HG03064 (cell line): ENCODE results near the gene ERFL.
"Not testable (repeated sequence)": the region's sequence is repeated elsewhere in the genome, so short reads cannot be mapped to it uniquely, and the experiment has no call there.

ENCODE experiments used
- ATAC-seq: cut with Tn5 transposase; IDR thresholded peaks from one replicate; pipeline ENCODE4 v1.9.1; 2021; ENCODE audit warnings: low read depth; ENCODE audit not compliant: unreplicated experiment

ERFL gene

GRCh38 chr19:41879670-41880328 lies 48.5 kb downstream of the ERFL start:
- no peak for ATAC-seq

- ATAC-seq = no peak
These were observed 49.2 kb downstream of the ERFL start for GRCh38 chr19:41879080-41879479.

GRCh38 chr19:41877916-41878905 lies 50.0 kb downstream of the ERFL start:
- no peak for ATAC-seq

- peak; percentile 52 for ATAC-seq
These were observed 51.1 kb downstream of the ERFL start, which contains the start of gene CD79A for GRCh38 chr19:41876847-41877832. Gene CD79A (plus strand): TSS chr19:41877279. CDS start chr19:41877305, 26 bp downstream.

GRCh38 chr19:41875973-41876372 lies 52.3 kb downstream of the ERFL start:
- not testable (repeated sequence) for ATAC-seq

GRCh38 chr19:41872775-41873647 lies 55.2 kb downstream of the ERFL start:
- no peak for ATAC-seq

GRCh38 chr19:41872384-41872774 lies 55.9 kb downstream of the ERFL start:
- no peak for ATAC-seq

GRCh38 chr19:41871573-41872383 lies 56.5 kb downstream of the ERFL start:
- no peak for ATAC-seq

GRCh38 chr19:41870401-41870873 lies 57.8 kb downstream of the ERFL start:
- no peak for ATAC-seq

- no peak for ATAC-seq
These were observed 58.8 kb downstream of the ERFL start for GRCh38 chr19:41869374-41869955.

- no peak for ATAC-seq
These were observed 59.3 kb downstream of the ERFL start for GRCh38 chr19:41868989-41869300.

- ATAC-seq = no peak
These were observed 59.9 kb downstream of the ERFL start for GRCh38 chr19:41868120-41868988.

- no peak for ATAC-seq
These were observed 62.0 kb downstream of the ERFL start for GRCh38 chr19:41866284-41866683.

GRCh38 chr19:41864374-41864773 lies 63.9 kb downstream of the ERFL start:
- no peak for ATAC-seq

GRCh38 chr19:41863209-41863931 lies 64.9 kb downstream of the ERFL start:
- ATAC-seq = no peak

- no peak for ATAC-seq
These were observed 65.7 kb downstream of the ERFL start for GRCh38 chr19:41862445-41862986.
